HEK293 (cell line): ENCODE measurements around the gene EPS8.

Experiments
- SP2 ChIP-seq: fragments of 450-650 bp; formaldehyde crosslinking; IDR thresholded peaks from 2 replicates; pipeline ENCODE4 v1.5.1; 2016; ENCODE audit warnings: missing biosample characterization, missing genetic modification characterization
- TCF7L2 ChIP-seq: IDR thresholded peaks from 2 replicates; pipeline ENCODE4 v1.6.1; 2011; ENCODE audit warnings: low read depth, mild to moderate bottlenecking, inconsistent platforms, low read length, moderate library complexity, borderline replicate concordance
- ZNF133 ChIP-seq: fragments of 450-650 bp; formaldehyde crosslinking; IDR thresholded peaks from 2 replicates; pipeline ENCODE4 v1.5.1; 2016; ENCODE audit warnings: missing biosample characterization, missing genetic modification characterization
- ZNF292 ChIP-seq: fragments of 450-650 bp; formaldehyde crosslinking; IDR thresholded peaks from 2 replicates; pipeline ENCODE4 v1.5.1; 2016; ENCODE audit warnings: low read depth, missing biosample characterization, missing genetic modification characterization, borderline replicate concordance
- ZNF423 ChIP-seq: fragments of 450-650 bp; formaldehyde crosslinking; IDR thresholded peaks from 2 replicates; pipeline ENCODE4 v1.5.1; 2016; ENCODE audit warnings: missing biosample characterization, missing genetic modification characterization
- ZNF473 ChIP-seq: fragments of 450-650 bp; formaldehyde crosslinking; IDR thresholded peaks from 2 replicates; pipeline ENCODE4 v1.5.1; 2017; ENCODE audit warnings: missing biosample characterization, missing genetic modification characterization
- TF ChIP-seq, protein P1 (sequence below): fragments of 450-650 bp; formaldehyde crosslinking; IDR thresholded peaks from 2 replicates; pipeline ENCODE4 v1.5.1; 2016; ENCODE audit warnings: missing biosample characterization, missing genetic modification characterization
- TF ChIP-seq, protein P2 (sequence below): fragments of 450-650 bp; formaldehyde crosslinking; IDR thresholded peaks from 2 replicates; pipeline ENCODE4 v1.5.1; 2016; ENCODE audit warnings: missing biosample characterization, missing genetic modification characterization
- TF ChIP-seq, protein P3 (sequence below): fragments of 450-650 bp; formaldehyde crosslinking; IDR thresholded peaks from 2 replicates; pipeline ENCODE4 v1.5.1; 2016; ENCODE audit warnings: missing biosample characterization, missing genetic modification characterization

DNA sequence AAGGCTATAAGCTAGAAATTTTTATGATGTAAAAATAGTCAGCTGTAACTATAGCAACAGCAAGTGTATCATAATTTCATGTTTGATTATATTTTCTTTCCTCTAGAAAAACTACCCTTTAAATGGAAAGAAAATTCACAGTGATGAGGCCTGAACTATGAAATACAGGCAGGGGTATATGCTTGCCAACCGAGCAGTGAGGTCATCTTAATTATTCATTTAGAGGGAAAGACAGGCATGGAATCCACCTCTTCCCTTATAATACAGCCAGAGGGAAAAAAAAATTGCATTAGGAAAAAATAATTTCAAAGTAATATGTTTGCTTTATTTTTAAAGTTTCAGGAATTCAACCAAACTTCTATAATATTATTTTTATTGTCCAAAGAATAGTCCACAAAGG is 139.8 kb downstream of the EPS8 start:
- TF ChIP-seq, protein P1, sequence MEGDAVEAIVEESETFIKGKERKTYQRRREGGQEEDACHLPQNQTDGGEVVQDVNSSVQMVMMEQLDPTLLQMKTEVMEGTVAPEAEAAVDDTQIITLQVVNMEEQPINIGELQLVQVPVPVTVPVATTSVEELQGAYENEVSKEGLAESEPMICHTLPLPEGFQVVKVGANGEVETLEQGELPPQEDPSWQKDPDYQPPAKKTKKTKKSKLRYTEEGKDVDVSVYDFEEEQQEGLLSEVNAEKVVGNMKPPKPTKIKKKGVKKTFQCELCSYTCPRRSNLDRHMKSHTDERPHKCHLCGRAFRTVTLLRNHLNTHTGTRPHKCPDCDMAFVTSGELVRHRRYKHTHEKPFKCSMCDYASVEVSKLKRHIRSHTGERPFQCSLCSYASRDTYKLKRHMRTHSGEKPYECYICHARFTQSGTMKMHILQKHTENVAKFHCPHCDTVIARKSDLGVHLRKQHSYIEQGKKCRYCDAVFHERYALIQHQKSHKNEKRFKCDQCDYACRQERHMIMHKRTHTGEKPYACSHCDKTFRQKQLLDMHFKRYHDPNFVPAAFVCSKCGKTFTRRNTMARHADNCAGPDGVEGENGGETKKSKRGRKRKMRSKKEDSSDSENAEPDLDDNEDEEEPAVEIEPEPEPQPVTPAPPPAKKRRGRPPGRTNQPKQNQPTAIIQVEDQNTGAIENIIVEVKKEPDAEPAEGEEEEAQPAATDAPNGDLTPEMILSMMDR (tag by site-specific recombination), result no peak
- TF ChIP-seq ZNF473 (tag by site-specific recombination) (no peak), SP2 (tag by site-specific recombination) (no peak), ZNF423 (tag by site-specific recombination) (no peak), ZNF292 (tag by site-specific recombination) (no peak), ZNF133 (tag by site-specific recombination) (no peak), TCF7L2 (no peak)
- TF ChIP-seq, protein P2, sequence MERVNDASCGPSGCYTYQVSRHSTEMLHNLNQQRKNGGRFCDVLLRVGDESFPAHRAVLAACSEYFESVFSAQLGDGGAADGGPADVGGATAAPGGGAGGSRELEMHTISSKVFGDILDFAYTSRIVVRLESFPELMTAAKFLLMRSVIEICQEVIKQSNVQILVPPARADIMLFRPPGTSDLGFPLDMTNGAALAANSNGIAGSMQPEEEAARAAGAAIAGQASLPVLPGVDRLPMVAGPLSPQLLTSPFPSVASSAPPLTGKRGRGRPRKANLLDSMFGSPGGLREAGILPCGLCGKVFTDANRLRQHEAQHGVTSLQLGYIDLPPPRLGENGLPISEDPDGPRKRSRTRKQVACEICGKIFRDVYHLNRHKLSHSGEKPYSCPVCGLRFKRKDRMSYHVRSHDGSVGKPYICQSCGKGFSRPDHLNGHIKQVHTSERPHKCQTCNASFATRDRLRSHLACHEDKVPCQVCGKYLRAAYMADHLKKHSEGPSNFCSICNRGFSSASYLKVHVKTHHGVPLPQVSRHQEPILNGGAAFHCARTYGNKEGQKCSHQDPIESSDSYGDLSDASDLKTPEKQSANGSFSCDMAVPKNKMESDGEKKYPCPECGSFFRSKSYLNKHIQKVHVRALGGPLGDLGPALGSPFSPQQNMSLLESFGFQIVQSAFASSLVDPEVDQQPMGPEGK (tag by site-specific recombination), result no peak
- TF ChIP-seq, protein P3, sequence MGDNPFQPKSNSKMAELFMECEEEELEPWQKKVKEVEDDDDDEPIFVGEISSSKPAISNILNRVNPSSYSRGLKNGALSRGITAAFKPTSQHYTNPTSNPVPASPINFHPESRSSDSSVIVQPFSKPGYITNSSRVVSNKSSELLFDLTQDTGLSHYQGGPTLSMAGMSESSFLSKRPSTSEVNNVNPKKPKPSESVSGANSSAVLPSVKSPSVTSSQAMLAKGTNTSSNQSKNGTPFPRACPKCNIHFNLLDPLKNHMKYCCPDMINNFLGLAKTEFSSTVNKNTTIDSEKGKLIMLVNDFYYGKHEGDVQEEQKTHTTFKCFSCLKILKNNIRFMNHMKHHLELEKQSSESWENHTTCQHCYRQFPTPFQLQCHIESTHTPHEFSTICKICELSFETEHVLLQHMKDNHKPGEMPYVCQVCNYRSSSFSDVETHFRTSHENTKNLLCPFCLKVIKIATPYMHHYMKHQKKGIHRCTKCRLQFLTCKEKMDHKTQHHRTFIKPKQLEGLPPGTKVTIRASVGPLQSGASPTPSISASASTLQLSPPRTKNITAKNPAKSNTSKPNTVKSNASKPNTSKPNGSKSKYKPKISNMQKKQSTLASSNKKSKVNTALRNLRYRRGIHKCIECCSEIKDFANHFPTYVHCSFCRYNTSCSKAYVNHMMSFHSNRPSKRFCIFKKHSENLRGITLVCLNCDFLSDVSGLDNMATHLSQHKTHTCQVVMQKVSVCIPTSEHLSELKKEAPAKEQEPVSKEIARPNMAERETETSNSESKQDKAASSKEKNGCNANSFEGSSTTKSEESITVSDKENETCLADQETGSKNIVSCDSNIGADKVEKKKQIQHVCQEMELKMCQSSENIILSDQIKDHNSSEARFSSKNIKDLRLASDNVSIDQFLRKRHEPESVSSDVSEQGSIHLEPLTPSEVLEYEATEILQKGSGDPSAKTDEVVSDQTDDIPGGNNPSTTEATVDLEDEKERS (tag by site-specific recombination), result no peak
